Liver (tissue), 9 donors: ENCODE measurements around the gene EIF2AK2. TPM values are rescaled to one million over a fixed set of nuclear protein-coding genes. Genes with fewer than 3 reads are reported as not detected.

Experiments
- DNase-seq: peaks from one replicate; pipeline ENCODE4 v3.0.0-alpha.2; 2017; ENCODE audit warnings: low spot score
- H3K27ac ChIP-seq, 2 donors: one replicate each; pipeline ENCODE4 v1.7.0; 2013; ENCODE audit warnings: inconsistent platforms in 2 of 2, low read length in 2 of 2, control low read depth in 1 of 2, low read depth in 1 of 2, mild to moderate bottlenecking in 1 of 2
- H3K27me3 ChIP-seq, 4 donors: one replicate each; pipeline versions ENCODE4 v1.6.1 to v1.7.0; 2013; ENCODE audit warnings: low read length in 3 of 4, inconsistent platforms in 1 of 4, mild to moderate bottlenecking in 1 of 4, moderate library complexity in 1 of 4; ENCODE audit not compliant: control insufficient read depth in 4 of 4, insufficient read depth in 4 of 4
- H3K36me3 ChIP-seq, 4 donors: one replicate each; pipeline versions ENCODE4 v1.6.1 to v1.7.0; 2013; ENCODE audit warnings: low read length in 3 of 4, mild to moderate bottlenecking in 3 of 4, low read depth in 1 of 4, moderate library complexity in 1 of 4; ENCODE audit not compliant: control insufficient read depth in 4 of 4, insufficient read depth in 3 of 4
- H3K4me1 ChIP-seq, 4 donors: one replicate each; pipeline versions ENCODE4 v1.6.1 to v1.7.0; 2013; ENCODE audit warnings: low read length in 3 of 4, mild to moderate bottlenecking in 3 of 4, moderate library complexity in 1 of 4; ENCODE audit not compliant: control insufficient read depth in 4 of 4, insufficient read depth in 4 of 4
- H3K4me3 ChIP-seq, 3 donors: one replicate each; pipeline versions ENCODE4 v1.6.1 to v1.7.0; 2013; ENCODE audit warnings: low read length in 3 of 3, control low read depth in 1 of 3, low read depth in 1 of 3, mild to moderate bottlenecking in 1 of 3
- H3K9ac ChIP-seq, 2 donors: one replicate each; pipeline ENCODE4 v1.7.0; 2013; ENCODE audit warnings: low read length in 2 of 2, mild to moderate bottlenecking in 2 of 2, moderate library complexity in 2 of 2, control low read depth in 1 of 2, low read depth in 1 of 2
- H3K9me3 ChIP-seq, 4 donors: one replicate each; pipeline versions ENCODE4 v1.6.1 to v1.7.0; 2013; ENCODE audit warnings: low read length in 3 of 4; ENCODE audit not compliant: control insufficient read depth in 4 of 4
- EGR1 ChIP-seq, 2 donors: IDR thresholded peaks; 2 replicates each; pipeline ENCODE4 v1.6.1; 2016 to 2018; ENCODE audit warnings: antibody characterized with exemption in 2 of 2, low read depth in 2 of 2
- FOXA1 ChIP-seq: IDR thresholded peaks from 2 replicates; pipeline ENCODE4 v1.6.1; 2016; ENCODE audit warnings: antibody characterized with exemption
- FOXA2 ChIP-seq: IDR thresholded peaks from 2 replicates; pipeline ENCODE4 v1.6.1; 2016; ENCODE audit warnings: antibody characterized with exemption
- GABPA ChIP-seq, 2 donors: IDR thresholded peaks in 1 of 2; conservative IDR thresholded peaks in 1 of 2; 2 replicates each; pipeline ENCODE4 v1.6.1; 2016; ENCODE audit warnings: antibody characterized with exemption in 2 of 2, mild to moderate bottlenecking in 1 of 2, moderate library complexity in 1 of 2
- HNF4A ChIP-seq, 2 donors: conservative IDR thresholded peaks; 2 replicates each; pipeline ENCODE4 v1.6.1; 2016; ENCODE audit warnings: antibody characterized with exemption in 2 of 2, mild to moderate bottlenecking in 2 of 2
- HNF4G ChIP-seq: IDR thresholded peaks from 2 replicates; pipeline ENCODE4 v1.6.1; 2016; ENCODE audit warnings: antibody characterized with exemption
- JUND ChIP-seq, 2 donors: IDR thresholded peaks; 2 replicates each; pipeline ENCODE4 v1.6.1; 2016; ENCODE audit warnings: antibody characterized with exemption in 2 of 2
- NR2F2 ChIP-seq: IDR thresholded peaks from 2 replicates; pipeline ENCODE4 v1.6.1; 2016; ENCODE audit warnings: antibody characterized with exemption
- RAD21 ChIP-seq, 2 donors: IDR thresholded peaks; 2 replicates each; pipeline ENCODE4 v1.6.1; 2016; ENCODE audit warnings: antibody characterized with exemption in 2 of 2, mild to moderate bottlenecking in 2 of 2
- RXRA ChIP-seq, 2 donors: IDR thresholded peaks; 2 replicates each; pipeline ENCODE4 v1.6.1; 2017 to 2018; ENCODE audit warnings: antibody characterized with exemption in 2 of 2, mild to moderate bottlenecking in 1 of 2
- SP1 ChIP-seq: IDR thresholded peaks from 2 replicates; pipeline ENCODE4 v1.6.1; 2018; ENCODE audit warnings: antibody characterized with exemption, mild to moderate bottlenecking
- TAF1 ChIP-seq: conservative IDR thresholded peaks from 2 replicates; pipeline ENCODE4 v1.6.1; 2016; ENCODE audit warnings: antibody characterized with exemption, mild to moderate bottlenecking
- YY1 ChIP-seq: IDR thresholded peaks from 2 replicates; pipeline ENCODE4 v1.6.1; 2016; ENCODE audit warnings: antibody characterized with exemption, mild to moderate bottlenecking
- WGBS: extraction: QIAGEN DNeasy Blood & Tissue Kit; methylation state at CpG from one replicate; pipeline ENCODE4 v1.1.7; 2013; 5-methylcytosine and 5-hydroxymethylcytosine counted together
- polyA plus RNA-seq, 2 donors: library from polyadenylated mRNA; stranded (reverse) in 1 of 2; unstranded in 1 of 2; fragments of 200-250 nt in 1 of 2; fragments of >200 nt in 1 of 2; fragmentation: Nextera tagmentation in 1 of 2; extraction: Ambion mirVana in 1 of 2; gene quantifications; one replicate each; pipeline versions ENCODE4 v1.2.1 to v1.2.3, GENCODE V29; 2013 to 2015
- total RNA-seq, 2 donors: library from RNA; depleted of rRNA; stranded (reverse); fragments of >200 nt; gene quantifications; one replicate each; pipeline ENCODE4 v1.2.3, GENCODE V29; 2014
- TF ChIP-seq, protein P1 (sequence below): IDR thresholded peaks from 2 replicates; pipeline ENCODE4 v1.6.1; 2016; ENCODE audit warnings: antibody characterized with exemption
- TF ChIP-seq, protein P2 (sequence below): IDR thresholded peaks from 2 replicates; pipeline ENCODE4 v1.6.1; 2016; ENCODE audit warnings: antibody characterized with exemption, mild to moderate bottlenecking
- TF ChIP-seq, protein P3 (sequence below): fragments of 150-350 bp; IDR thresholded peaks from 2 replicates; pipeline ENCODE4 v1.5.1; 2017; ENCODE audit warnings: improper control_type of control experiment, low read depth, low read length; ENCODE audit not compliant: missing input control
- TF ChIP-seq, protein P4 (sequence below): IDR thresholded peaks from 2 replicates; pipeline ENCODE4 v1.6.1; 2016; ENCODE audit warnings: antibody characterized with exemption
- TF ChIP-seq, protein P5 (sequence below): IDR thresholded peaks from 2 replicates; pipeline ENCODE4 v1.6.1; 2016; ENCODE audit warnings: antibody characterized with exemption
- donor health status: healthy.
- donor health status: healthy.
- donor health status: healthy.
- donor health status: healthy.
- donor health status: healthy.

EIF2AK2 gene
- total and polyA plus RNA-seq, 4 donors = 4.4 to 20.0 (median 13.2) TPM

DNA sequence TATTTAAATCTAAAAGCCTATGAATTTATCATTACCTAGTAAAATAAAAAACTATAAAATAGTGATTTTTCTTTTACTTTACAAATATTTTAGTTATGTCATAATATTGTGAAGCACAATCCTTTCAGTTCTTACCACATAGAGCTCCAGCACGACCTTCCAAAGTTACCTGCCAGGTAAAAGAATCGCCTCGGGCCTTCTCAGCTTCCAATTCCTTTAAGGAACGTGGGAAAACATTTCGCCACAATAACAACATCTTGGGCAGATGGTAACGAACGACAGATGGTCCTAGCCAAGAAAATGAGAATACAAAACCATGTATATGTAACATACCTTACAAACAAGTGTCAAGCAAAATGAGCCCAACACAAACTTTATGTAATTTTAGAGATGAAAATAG is 96.3 kb downstream of the EIF2AK2 start:
- no peak overlapping the region for H3K4me3 ChIP-seq
- no peak overlapping the region for H3K27ac ChIP-seq
- TF ChIP-seq HNF4A (conservative IDR thresholded peaks at IDR 0.05) (no peak), YY1 (no peak), NR2F2 (no peak), EGR1 (IDR thresholded peaks at IDR 0.05; ENCODE audit: low read depth in 2 of 2) (no peak), RAD21 (IDR thresholded peaks at IDR 0.05) (no peak), TAF1 (no peak), GABPA (IDR thresholded peaks at IDR 0.05 in 1 of 2, conservative IDR thresholded peaks at IDR 0.05 in 1 of 2) (no peak), RXRA (IDR thresholded peaks at IDR 0.05) (no peak), HNF4G (no peak), FOXA1 (no peak), FOXA2 (no peak), JUND (IDR thresholded peaks at IDR 0.05) (no peak), SP1 (no peak)
- TF ChIP-seq, protein P1, sequence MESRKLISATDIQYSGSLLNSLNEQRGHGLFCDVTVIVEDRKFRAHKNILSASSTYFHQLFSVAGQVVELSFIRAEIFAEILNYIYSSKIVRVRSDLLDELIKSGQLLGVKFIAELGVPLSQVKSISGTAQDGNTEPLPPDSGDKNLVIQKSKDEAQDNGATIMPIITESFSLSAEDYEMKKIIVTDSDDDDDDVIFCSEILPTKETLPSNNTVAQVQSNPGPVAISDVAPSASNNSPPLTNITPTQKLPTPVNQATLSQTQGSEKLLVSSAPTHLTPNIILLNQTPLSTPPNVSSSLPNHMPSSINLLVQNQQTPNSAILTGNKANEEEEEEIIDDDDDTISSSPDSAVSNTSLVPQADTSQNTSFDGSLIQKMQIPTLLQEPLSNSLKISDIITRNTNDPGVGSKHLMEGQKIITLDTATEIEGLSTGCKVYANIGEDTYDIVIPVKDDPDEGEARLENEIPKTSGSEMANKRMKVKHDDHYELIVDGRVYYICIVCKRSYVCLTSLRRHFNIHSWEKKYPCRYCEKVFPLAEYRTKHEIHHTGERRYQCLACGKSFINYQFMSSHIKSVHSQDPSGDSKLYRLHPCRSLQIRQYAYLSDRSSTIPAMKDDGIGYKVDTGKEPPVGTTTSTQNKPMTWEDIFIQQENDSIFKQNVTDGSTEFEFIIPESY = no peak
- TF ChIP-seq, protein P2, sequence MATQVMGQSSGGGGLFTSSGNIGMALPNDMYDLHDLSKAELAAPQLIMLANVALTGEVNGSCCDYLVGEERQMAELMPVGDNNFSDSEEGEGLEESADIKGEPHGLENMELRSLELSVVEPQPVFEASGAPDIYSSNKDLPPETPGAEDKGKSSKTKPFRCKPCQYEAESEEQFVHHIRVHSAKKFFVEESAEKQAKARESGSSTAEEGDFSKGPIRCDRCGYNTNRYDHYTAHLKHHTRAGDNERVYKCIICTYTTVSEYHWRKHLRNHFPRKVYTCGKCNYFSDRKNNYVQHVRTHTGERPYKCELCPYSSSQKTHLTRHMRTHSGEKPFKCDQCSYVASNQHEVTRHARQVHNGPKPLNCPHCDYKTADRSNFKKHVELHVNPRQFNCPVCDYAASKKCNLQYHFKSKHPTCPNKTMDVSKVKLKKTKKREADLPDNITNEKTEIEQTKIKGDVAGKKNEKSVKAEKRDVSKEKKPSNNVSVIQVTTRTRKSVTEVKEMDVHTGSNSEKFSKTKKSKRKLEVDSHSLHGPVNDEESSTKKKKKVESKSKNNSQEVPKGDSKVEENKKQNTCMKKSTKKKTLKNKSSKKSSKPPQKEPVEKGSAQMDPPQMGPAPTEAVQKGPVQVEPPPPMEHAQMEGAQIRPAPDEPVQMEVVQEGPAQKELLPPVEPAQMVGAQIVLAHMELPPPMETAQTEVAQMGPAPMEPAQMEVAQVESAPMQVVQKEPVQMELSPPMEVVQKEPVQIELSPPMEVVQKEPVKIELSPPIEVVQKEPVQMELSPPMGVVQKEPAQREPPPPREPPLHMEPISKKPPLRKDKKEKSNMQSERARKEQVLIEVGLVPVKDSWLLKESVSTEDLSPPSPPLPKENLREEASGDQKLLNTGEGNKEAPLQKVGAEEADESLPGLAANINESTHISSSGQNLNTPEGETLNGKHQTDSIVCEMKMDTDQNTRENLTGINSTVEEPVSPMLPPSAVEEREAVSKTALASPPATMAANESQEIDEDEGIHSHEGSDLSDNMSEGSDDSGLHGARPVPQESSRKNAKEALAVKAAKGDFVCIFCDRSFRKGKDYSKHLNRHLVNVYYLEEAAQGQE = no peak
- TF ChIP-seq, protein P3, sequence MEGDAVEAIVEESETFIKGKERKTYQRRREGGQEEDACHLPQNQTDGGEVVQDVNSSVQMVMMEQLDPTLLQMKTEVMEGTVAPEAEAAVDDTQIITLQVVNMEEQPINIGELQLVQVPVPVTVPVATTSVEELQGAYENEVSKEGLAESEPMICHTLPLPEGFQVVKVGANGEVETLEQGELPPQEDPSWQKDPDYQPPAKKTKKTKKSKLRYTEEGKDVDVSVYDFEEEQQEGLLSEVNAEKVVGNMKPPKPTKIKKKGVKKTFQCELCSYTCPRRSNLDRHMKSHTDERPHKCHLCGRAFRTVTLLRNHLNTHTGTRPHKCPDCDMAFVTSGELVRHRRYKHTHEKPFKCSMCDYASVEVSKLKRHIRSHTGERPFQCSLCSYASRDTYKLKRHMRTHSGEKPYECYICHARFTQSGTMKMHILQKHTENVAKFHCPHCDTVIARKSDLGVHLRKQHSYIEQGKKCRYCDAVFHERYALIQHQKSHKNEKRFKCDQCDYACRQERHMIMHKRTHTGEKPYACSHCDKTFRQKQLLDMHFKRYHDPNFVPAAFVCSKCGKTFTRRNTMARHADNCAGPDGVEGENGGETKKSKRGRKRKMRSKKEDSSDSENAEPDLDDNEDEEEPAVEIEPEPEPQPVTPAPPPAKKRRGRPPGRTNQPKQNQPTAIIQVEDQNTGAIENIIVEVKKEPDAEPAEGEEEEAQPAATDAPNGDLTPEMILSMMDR = no peak
- TF ChIP-seq, protein P4, sequence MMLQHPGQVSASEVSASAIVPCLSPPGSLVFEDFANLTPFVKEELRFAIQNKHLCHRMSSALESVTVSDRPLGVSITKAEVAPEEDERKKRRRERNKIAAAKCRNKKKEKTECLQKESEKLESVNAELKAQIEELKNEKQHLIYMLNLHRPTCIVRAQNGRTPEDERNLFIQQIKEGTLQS = no peak
- TF ChIP-seq, protein P5, sequence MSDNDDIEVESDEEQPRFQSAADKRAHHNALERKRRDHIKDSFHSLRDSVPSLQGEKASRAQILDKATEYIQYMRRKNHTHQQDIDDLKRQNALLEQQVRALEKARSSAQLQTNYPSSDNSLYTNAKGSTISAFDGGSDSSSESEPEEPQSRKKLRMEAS = no peak
- DNase-seq = no peak
- H3K4me1 ChIP-seq = no peaks in the 10 kb centered on the region
- no peaks in the 10 kb centered on the region for H3K27me3 ChIP-seq
- 96% methylated on average over 7 of the region's 7 CpGs for WGBS
- no peak overlapping the region for H3K9ac ChIP-seq
- peaks cover 3 to 66% (median 58%) of the 10 kb centered on the region in 4 donors for H3K36me3 ChIP-seq
- H3K9me3 ChIP-seq = no peaks in the 10 kb centered on the region
